Glutamatergic neuron (in vitro differentiated cells): ENCODE measurements around the gene HEG1. TPM values are rescaled to one million over a fixed set of nuclear protein-coding genes. Genes with fewer than 3 reads are reported as not detected.

Experiments used
- DNase-seq: peaks from one replicate; pipeline ENCODE4 v3.0.0; 2022
- H3K27ac Mint-ChIP-seq: one replicate; pipeline ENCODE4 v1.8.0; 2020; ENCODE audit warnings: mild to moderate bottlenecking, mixed read lengths, inconsistent platforms; ENCODE audit not compliant: unreplicated experiment
- H3K27me3 Mint-ChIP-seq: one replicate; pipeline ENCODE4 v1.8.0; 2020; ENCODE audit warnings: mild to moderate bottlenecking, moderate library complexity, mixed read lengths, inconsistent platforms; ENCODE audit not compliant: unreplicated experiment
- H3K36me3 Mint-ChIP-seq: one replicate; pipeline ENCODE4 v1.8.0; 2020; ENCODE audit warnings: mild to moderate bottlenecking, mixed read lengths, inconsistent platforms; ENCODE audit not compliant: unreplicated experiment
- H3K4me1 Mint-ChIP-seq: one replicate; pipeline ENCODE4 v1.8.0; 2020; ENCODE audit warnings: mild to moderate bottlenecking, low read depth, mixed read lengths, inconsistent platforms; ENCODE audit not compliant: unreplicated experiment
- H3K4me3 Mint-ChIP-seq: one replicate; pipeline ENCODE4 v1.8.0; 2020; ENCODE audit warnings: mild to moderate bottlenecking, mixed read lengths, inconsistent platforms; ENCODE audit not compliant: unreplicated experiment
- H3K9me3 Mint-ChIP-seq: one replicate; pipeline ENCODE4 v1.8.0; 2020; ENCODE audit warnings: mild to moderate bottlenecking, moderate library complexity, mixed read lengths, inconsistent platforms; ENCODE audit not compliant: unreplicated experiment
- total RNA-seq: library from RNA; stranded (reverse); fragmentation: NEBNext Ultra II Directional; extraction: Animal tissue kit (Norgen Biotek cat#: 25700); gene quantifications from one replicate; pipeline ENCODE4 v1.2.1, GENCODE V29; 2021; ENCODE audit not compliant: unreplicated experiment
- TF ChIP-seq, protein P1 (sequence below): fragments of 200-600 bp; sonication (generic); IDR thresholded peaks from one replicate; pipeline ENCODE4 v1.5.0; 2021; ENCODE audit not compliant: partially characterized antibody, unreplicated experiment

Gene HEG1
- total RNA-seq, 1 donor from 2014 or later, result 32.7 TPM

DNA sequence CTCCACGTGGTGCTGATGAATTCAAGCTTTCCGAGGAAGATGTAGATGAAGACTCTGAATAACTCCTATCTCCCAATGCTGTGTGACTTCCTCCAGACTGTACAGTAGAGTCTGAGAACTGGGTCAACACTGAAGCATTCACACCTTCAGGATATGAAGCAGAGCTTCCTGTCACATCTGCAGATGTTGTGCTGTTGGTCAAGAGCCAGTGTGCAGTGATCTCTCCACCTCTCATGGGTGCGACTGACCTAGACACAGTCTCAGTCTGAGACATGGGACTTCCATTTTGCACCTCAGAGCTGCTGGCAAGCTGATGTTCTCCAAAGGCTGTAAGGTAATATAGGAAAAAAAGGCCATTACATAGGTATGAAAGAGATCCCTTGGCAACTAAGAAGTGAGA is 36.5 kb downstream of the HEG1 start:
- H3K27me3 Mint-ChIP-seq, result no peaks in the 10 kb centered on the region
- TF ChIP-seq, protein P1, sequence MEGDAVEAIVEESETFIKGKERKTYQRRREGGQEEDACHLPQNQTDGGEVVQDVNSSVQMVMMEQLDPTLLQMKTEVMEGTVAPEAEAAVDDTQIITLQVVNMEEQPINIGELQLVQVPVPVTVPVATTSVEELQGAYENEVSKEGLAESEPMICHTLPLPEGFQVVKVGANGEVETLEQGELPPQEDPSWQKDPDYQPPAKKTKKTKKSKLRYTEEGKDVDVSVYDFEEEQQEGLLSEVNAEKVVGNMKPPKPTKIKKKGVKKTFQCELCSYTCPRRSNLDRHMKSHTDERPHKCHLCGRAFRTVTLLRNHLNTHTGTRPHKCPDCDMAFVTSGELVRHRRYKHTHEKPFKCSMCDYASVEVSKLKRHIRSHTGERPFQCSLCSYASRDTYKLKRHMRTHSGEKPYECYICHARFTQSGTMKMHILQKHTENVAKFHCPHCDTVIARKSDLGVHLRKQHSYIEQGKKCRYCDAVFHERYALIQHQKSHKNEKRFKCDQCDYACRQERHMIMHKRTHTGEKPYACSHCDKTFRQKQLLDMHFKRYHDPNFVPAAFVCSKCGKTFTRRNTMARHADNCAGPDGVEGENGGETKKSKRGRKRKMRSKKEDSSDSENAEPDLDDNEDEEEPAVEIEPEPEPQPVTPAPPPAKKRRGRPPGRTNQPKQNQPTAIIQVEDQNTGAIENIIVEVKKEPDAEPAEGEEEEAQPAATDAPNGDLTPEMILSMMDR, result no peak
- no peak overlapping the region for H3K4me3 Mint-ChIP-seq
- no peak for DNase-seq
- no peaks in the 10 kb centered on the region for H3K4me1 Mint-ChIP-seq
- H3K27ac Mint-ChIP-seq, result no peak overlapping the region
- H3K9me3 Mint-ChIP-seq, result peaks cover 5% of the 10 kb centered on the region
- H3K36me3 Mint-ChIP-seq, result peaks cover 4% of the 10 kb centered on the region

DNA sequence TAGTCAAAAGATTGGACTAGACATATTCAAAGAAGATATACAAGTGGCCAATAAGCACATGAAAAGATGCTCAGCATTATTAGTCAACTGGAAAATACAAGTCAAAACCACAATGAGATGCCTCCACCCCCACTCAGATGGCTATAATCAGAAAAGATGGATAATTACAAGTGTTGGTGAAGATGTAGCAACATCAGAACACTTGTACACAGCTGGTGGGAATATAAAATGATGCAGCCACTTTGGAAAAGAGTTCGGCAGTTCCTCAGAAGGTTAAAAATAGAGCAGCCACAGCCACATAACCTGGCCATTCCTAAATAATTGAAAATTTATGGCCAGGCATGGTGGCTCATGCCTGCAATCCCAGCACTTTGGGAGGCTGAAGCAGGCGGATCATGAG is 38.4 kb downstream of the HEG1 start:
- DNase-seq, result no peak
- peaks cover 6% of the 10 kb centered on the region for H3K9me3 Mint-ChIP-seq
- peaks cover 12% of the 10 kb centered on the region for H3K36me3 Mint-ChIP-seq
- no peak overlapping the region for H3K4me3 Mint-ChIP-seq
- H3K4me1 Mint-ChIP-seq, result no peaks in the 10 kb centered on the region
- no peaks in the 10 kb centered on the region for H3K27me3 Mint-ChIP-seq
- no peak overlapping the region for H3K27ac Mint-ChIP-seq
- TF ChIP-seq, protein P1, result no peak

DNA sequence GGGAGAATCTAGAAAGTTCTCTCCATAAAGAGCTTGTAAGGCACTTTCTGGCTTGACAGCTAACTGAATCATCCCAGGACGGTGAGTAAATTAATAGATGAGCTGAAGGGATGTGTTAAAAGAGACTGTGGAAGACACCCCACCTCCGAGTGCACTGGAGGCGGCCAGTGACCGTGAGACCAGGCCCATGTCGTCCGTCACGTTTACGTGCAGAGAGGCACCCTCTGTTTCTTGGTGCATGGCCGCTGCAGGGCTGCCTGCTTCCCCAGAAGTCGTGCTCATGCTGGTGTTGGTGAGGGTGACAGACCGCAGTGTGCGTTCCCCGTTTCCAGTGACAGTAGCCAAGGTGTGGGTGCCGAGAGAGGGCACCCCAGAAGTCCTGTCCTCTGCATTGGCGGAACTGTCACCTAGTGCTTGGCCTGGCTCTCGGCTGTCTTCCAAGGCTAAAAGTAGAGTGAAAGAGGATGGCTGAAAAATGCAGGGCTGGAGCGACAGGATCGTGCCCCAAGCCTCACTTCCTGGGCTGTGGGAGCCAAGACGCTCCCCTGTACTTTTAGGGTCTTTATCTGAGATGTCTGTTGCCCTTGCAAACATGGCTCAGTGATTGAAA is 41.1 kb downstream of the HEG1 start:
- TF ChIP-seq, protein P1, result no peak
- DNase-seq, result no peak
- Mint-ChIP-seq H3K4me1 (no peaks in the 10 kb centered on the region), H3K27ac (no peak overlapping the region), H3K9me3 (peaks cover 5% of the 10 kb centered on the region), H3K36me3 (peaks cover 16% of the 10 kb centered on the region), H3K27me3 (no peaks in the 10 kb centered on the region), H3K4me3 (no peak overlapping the region)

DNA sequence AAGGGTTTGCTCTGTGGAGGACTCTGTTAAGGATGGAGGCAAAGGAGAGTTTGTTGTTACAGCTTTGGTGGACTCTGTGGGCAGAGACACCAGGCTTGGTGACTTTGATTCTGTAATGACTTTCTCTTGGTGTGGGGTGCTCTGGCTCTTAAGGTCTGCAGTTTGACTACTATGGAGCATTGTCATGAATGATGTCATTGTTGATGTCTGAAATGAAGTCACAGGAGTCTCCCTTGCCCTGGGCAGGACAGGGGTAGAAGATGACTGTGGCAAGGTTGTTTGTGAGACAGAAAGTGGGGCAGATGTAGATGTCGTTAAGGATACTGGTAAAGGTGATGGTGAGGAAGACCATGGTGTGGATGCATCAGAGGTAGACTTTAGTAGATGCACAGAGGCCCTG is 42.7 kb downstream of the HEG1 start:
- H3K27ac Mint-ChIP-seq, result no peak overlapping the region
- H3K4me3 Mint-ChIP-seq, result no peak overlapping the region
- H3K36me3 Mint-ChIP-seq, result peaks cover 13% of the 10 kb centered on the region
- TF ChIP-seq, protein P1, result no peak
- peaks cover 2% of the 10 kb centered on the region for H3K9me3 Mint-ChIP-seq
- no peaks in the 10 kb centered on the region for H3K27me3 Mint-ChIP-seq
- H3K4me1 Mint-ChIP-seq, result no peaks in the 10 kb centered on the region
- DNase-seq, result no peak

DNA sequence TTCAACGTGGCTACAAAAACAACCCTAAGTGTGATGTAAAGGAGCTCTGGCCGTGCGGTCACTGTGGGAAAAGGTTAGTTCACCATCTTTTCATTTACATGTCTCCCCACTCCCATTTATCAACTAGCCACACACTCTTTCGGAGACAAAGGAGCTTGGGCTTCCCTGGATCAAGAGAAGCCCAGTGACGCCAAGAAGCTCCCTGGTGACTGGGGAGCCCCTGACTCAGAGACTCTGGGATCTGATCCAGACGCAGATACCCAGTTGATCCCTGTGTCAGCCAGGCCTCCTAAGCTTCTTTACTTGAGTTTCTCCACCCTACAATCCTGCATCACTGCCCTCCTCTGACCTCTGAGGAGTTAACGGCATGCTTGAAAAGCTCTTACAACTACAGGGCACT is 43.9 kb downstream of the HEG1 start:
- peaks cover 13% of the 10 kb centered on the region for H3K36me3 Mint-ChIP-seq
- no peak overlapping the region for H3K27ac Mint-ChIP-seq
- no peak for DNase-seq
- no peaks in the 10 kb centered on the region for H3K4me1 Mint-ChIP-seq
- H3K27me3 Mint-ChIP-seq, result no peaks in the 10 kb centered on the region
- TF ChIP-seq, protein P1, result no peak
- peaks cover 2% of the 10 kb centered on the region for H3K9me3 Mint-ChIP-seq
- no peak overlapping the region for H3K4me3 Mint-ChIP-seq
